Karpas-422 (cell line): Measurements from ENCODE around the gene ZZZ3. TPM values are rescaled to one million over a fixed set of nuclear protein-coding genes. Genes with fewer than 3 reads are reported as not detected.

Experiments used
- small RNA-seq: library from RNA; depleted of rRNA; stranded (forward); fragments of <200 nt; gene quantifications from one replicate; pipeline ENCODE3, GENCODE V24; 2014
- total RNA-seq: library from RNA; depleted of rRNA; stranded (reverse); fragments of >200 nt; shearing (Covaris generic); gene quantifications from 2 replicates; pipeline ENCODE4 v1.2.3, GENCODE V29; 2014; ENCODE audit warnings: low replicate concordance; rRNA removed

ZZZ3 gene
- total RNA-seq, 1 experiment from 2014 or later: 113 TPM

Small RNA genes within 50 kb of the gene (small RNA-seq; reads per million reads assigned to genes)
- gene RN7SL370P: 0.16 reads per million

Other genes with a start within 250 kb of the ZZZ3 start
- 30.1 and 31.0 TPM in 2 replicates for gene USP33, start 77.2 kb upstream of the ZZZ3 start, total RNA-seq
- 3.3 and 7.5 TPM in 2 replicates for gene MIGA1, start 97.0 kb upstream of the ZZZ3 start, total RNA-seq
- 0.41 TPM in 1 of 2 replicates, not detected in the other for gene NEXN, start 206.0 kb upstream of the ZZZ3 start, total RNA-seq